Activated CD8-positive, alpha-beta memory T cell treated with anti-CD3 and anti-CD28 coated beads, Interleukin-2, amount 10 ng/mL, durations not matched to agents 7 days and 5 days (primary cell): Measurements from ENCODE around the gene UBE3A. TPM values are rescaled to one million over a fixed set of nuclear protein-coding genes. Genes with fewer than 3 reads are reported as not detected.

Experiments used
- ATAC-seq: fragments of 150-1000 bp; cut with Tn5 transposase; one replicate; pipeline ENCODE4 v1.10.0; 2021; ENCODE audit warnings: moderate library complexity
- CTCF ChIA-PET: fragments of 350-600 bp; sonication (Branson Sonifier 250); formaldehyde crosslinking; loops from one replicate; lab custom pipeline; 2021; ENCODE audit warnings: antibody characterized with exemption; lab: Charles Lee
- DNase-seq: peaks from one replicate; pipeline ENCODE4 v3.0.0-alpha.2; 2020
- H3K27ac Mint-ChIP-seq: one replicate; pipeline ENCODE4 v1.8.0; 2021; ENCODE audit warnings: mild to moderate bottlenecking, mixed read lengths
- H3K27me3 Mint-ChIP-seq: one replicate; pipeline ENCODE4 v1.8.0; 2021; ENCODE audit warnings: mixed read lengths
- H3K36me3 Mint-ChIP-seq: one replicate; pipeline ENCODE4 v1.8.0; 2021; ENCODE audit warnings: mild to moderate bottlenecking, mixed read lengths
- H3K4me1 Mint-ChIP-seq: one replicate; pipeline ENCODE4 v1.8.0; 2021; ENCODE audit warnings: mixed read lengths
- H3K4me3 Mint-ChIP-seq: one replicate; pipeline ENCODE4 v1.8.0; 2021; ENCODE audit warnings: mild to moderate bottlenecking, moderate library complexity, mixed read lengths
- H3K9me3 Mint-ChIP-seq: one replicate; pipeline ENCODE4 v1.8.0; 2022; ENCODE audit warnings: low read depth, mixed read lengths
- total RNA-seq, 2 experiments: library from RNA; stranded (reverse); gene quantifications; one replicate each; pipeline ENCODE4 v1.2.3, GENCODE V29; 2021

UBE3A gene
- total RNA-seq, 2 experiments from 2014 or later, result 81.0 to 89.8 TPM

- ATAC-seq, result no peak
- Mint-ChIP-seq H3K27ac (no peak overlapping the region), H3K36me3 (peaks cover 57% of the 10 kb centered on the region), H3K4me1 (peaks cover 9% of the 10 kb centered on the region), H3K27me3 (no peaks in the 10 kb centered on the region), H3K9me3 (peaks cover 2% of the 10 kb centered on the region), H3K4me3 (no peak overlapping the region)
- no peak for DNase-seq
- CTCF ChIA-PET, result no interaction called here
These were observed 30.4 kb downstream of the UBE3A start for GRCh38 chr15:25408428-25408827.

GRCh38 chr15:25407950-25408349 lies 30.9 kb downstream of the UBE3A start:
- H3K36me3 Mint-ChIP-seq, result peaks cover 58% of the 10 kb centered on the region
- H3K27ac Mint-ChIP-seq, result no peak overlapping the region
- H3K27me3 Mint-ChIP-seq, result no peaks in the 10 kb centered on the region
- CTCF ChIA-PET, result no interaction called here
- H3K9me3 Mint-ChIP-seq, result peaks cover 2% of the 10 kb centered on the region
- ATAC-seq, result no peak
- H3K4me3 Mint-ChIP-seq, result no peak overlapping the region
- peaks cover 9% of the 10 kb centered on the region for H3K4me1 Mint-ChIP-seq
- DNase-seq, result no peak

DNA sequence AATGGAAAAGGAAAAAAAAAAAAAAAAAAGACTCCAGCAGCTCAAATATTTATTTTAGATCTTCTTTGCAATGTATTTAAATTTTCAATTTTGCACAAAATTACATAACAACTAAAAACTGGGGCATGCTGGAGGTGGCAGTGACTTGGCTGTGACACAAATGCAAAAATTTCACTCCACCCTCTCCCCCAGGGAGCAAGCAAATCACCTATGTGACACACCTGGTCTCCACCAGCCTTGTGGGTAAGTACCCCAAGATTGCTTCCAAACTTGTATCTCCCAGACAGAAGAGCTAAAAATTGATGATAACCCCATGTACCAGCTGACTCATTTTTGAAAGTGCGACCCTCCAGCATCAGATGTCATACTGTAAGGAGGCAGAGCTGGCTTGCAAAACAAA lies 32.0 kb downstream of the UBE3A start:
- H3K27ac Mint-ChIP-seq, result no peak overlapping the region
- CTCF ChIA-PET, result no interaction called here

GRCh38 chr15:25406261-25406660 lies 32.6 kb downstream of the UBE3A start:
- Mint-ChIP-seq H3K9me3 (peaks cover 8% of the 10 kb centered on the region), H3K27ac (no peak overlapping the region), H3K27me3 (no peaks in the 10 kb centered on the region), H3K4me1 (peaks cover 9% of the 10 kb centered on the region), H3K36me3 (peaks cover 70% of the 10 kb centered on the region), H3K4me3 (no peak overlapping the region)
- ATAC-seq (no peak), DNase-seq (no peak)
- CTCF ChIA-PET, result no interaction called here

More for the DNA sequence above, 32.0 kb downstream of the UBE3A start:
- ATAC-seq (no peak), DNase-seq (no peak)
- no peak overlapping the region for H3K4me3 Mint-ChIP-seq
- peaks cover 9% of the 10 kb centered on the region for H3K4me1 Mint-ChIP-seq
- peaks cover 69% of the 10 kb centered on the region for H3K36me3 Mint-ChIP-seq
- peaks cover 7% of the 10 kb centered on the region for H3K9me3 Mint-ChIP-seq
- H3K27me3 Mint-ChIP-seq, result no peaks in the 10 kb centered on the region

DNA sequence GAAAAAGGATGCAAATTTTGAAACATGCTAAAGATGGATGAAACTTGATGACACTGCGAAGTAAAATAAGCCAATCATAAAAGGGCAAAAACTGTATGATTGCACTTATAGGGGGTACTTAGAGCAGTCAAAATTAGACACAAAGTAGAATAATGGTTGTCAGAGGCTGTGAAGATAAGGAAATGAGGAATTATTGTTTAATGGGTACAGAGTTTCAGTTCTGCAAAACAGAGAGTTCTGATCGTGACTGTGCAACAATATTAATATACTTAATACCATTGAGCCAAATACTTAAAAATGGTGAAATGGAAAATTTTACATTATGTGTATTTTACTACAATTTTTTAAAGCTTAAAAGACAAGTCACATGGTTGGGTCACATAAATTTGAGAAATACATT lies 35.1 kb downstream of the UBE3A start:
- ATAC-seq, result no peak
- H3K36me3 Mint-ChIP-seq, result peaks cover 75% of the 10 kb centered on the region
- no peak overlapping the region for H3K27ac Mint-ChIP-seq
- H3K27me3 Mint-ChIP-seq, result no peaks in the 10 kb centered on the region
- H3K4me3 Mint-ChIP-seq, result no peak overlapping the region
- CTCF ChIA-PET, result interaction anchor here (2.8 kb wide), 1 partner anchor 11 kb away, joined by 6 read pairs; no protein-coding TSS in a partner anchor
- DNase-seq, result no peak
- peaks cover 8% of the 10 kb centered on the region for H3K9me3 Mint-ChIP-seq
- H3K4me1 Mint-ChIP-seq, result peaks cover 9% of the 10 kb centered on the region

GRCh38 chr15:25402342-25402741 lies 36.5 kb downstream of the UBE3A start:
- ATAC-seq (no peak), DNase-seq (no peak)
- H3K36me3 Mint-ChIP-seq, result peaks cover 80% of the 10 kb centered on the region
- CTCF ChIA-PET, result interaction anchor here (2.8 kb wide), 1 partner anchor 10 kb away, joined by 6 read pairs; no protein-coding TSS in a partner anchor
- no peak overlapping the region for H3K27ac Mint-ChIP-seq
- H3K27me3 Mint-ChIP-seq, result no peaks in the 10 kb centered on the region
- H3K4me1 Mint-ChIP-seq, result peaks cover 9% of the 10 kb centered on the region
- no peak overlapping the region for H3K4me3 Mint-ChIP-seq
- peaks cover 8% of the 10 kb centered on the region for H3K9me3 Mint-ChIP-seq

DNA sequence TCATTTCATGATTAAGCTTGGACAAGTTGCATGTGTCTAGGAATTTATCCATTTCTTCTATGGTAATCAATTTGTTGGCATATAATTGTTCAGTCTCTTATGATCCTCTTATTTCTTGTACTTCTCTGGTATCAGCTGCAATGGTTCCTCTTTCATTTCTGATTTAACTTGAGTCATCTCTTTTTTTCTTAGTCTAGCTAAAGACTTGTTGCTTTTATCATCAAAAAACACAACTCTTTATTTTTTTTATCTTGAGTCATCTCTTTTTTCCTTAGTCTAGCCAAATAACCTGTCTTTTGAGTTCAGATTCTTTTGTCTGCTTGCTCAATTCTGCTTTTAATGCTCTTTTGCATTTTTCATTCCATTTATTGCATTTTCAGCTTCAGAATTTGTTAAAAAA lies 37.3 kb downstream of the UBE3A start:
- Mint-ChIP-seq H3K27me3 (no peaks in the 10 kb centered on the region), H3K27ac (no peak overlapping the region)
- CTCF ChIA-PET, result interaction anchor here (2.8 kb wide), 1 partner anchor 9 kb away, joined by 6 read pairs; no protein-coding TSS in a partner anchor

GRCh38 chr15:25397100-25397499 lies 41.7 kb downstream of the UBE3A start:
- H3K27ac Mint-ChIP-seq, result no peak overlapping the region
- peaks cover 2% of the 10 kb centered on the region for H3K9me3 Mint-ChIP-seq
- ATAC-seq, result no peak
- H3K4me1 Mint-ChIP-seq, result peaks cover 3% of the 10 kb centered on the region
- no peak for DNase-seq
- CTCF ChIA-PET, result interaction anchor here (1.5 kb wide), 1 partner anchor 14 kb away, joined by 5 read pairs; no protein-coding TSS in a partner anchor
- H3K36me3 Mint-ChIP-seq, result peaks cover 54% of the 10 kb centered on the region
- H3K4me3 Mint-ChIP-seq, result no peak overlapping the region
- H3K27me3 Mint-ChIP-seq, result no peaks in the 10 kb centered on the region

More for the DNA sequence above, 37.3 kb downstream of the UBE3A start:
- H3K9me3 Mint-ChIP-seq, result peaks cover 8% of the 10 kb centered on the region
- no peak overlapping the region for H3K4me3 Mint-ChIP-seq
- no peak for ATAC-seq
- no peak for DNase-seq
- H3K36me3 Mint-ChIP-seq, result peaks cover 75% of the 10 kb centered on the region
- peaks cover 3% of the 10 kb centered on the region for H3K4me1 Mint-ChIP-seq

DNA sequence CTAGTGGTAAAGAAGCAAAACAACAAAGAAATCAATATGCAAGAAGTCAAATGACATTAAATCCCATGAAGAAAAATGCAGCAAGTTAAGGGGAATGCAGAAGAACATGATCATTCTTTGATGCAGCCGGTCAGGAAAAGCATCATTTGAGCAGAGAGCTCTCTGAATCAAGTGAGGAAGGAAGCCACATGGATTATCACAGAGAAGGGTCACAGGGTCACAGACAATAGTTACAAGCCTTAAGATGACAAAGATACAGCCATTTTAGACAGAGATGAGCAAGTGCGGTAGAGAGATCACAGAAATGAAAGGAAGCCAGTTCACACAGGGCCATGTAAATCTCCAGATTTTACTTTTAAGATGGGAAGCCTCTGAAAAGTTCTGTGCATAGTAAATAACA lies 43.9 kb downstream of the UBE3A start:
- DNase-seq, result no peak
- Mint-ChIP-seq H3K4me3 (no peak overlapping the region), H3K9me3 (no peaks in the 10 kb centered on the region), H3K36me3 (peaks cover 50% of the 10 kb centered on the region), H3K4me1 (peaks cover 3% of the 10 kb centered on the region), H3K27me3 (no peaks in the 10 kb centered on the region), H3K27ac (no peak overlapping the region)
- CTCF ChIA-PET, result no interaction called here
- no peak for ATAC-seq

DNA sequence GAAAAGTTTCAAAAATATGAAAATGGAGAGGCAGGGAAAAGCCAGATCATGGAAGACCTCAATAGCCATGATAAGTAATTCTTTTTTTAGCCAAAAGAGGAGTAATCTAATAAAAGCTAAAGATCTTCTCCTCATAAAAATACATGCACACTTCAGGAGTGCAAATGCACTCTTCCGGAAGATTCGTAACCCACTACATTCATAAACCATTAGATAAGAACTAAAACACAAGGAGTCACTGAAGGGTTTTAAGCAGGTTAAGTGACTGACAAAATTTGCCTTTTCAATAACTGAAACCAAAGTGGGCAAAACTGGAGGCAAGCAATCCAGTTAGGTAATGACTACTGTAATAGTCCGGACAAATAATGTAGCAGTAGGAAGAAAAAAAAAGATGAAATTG lies 46.0 kb downstream of the UBE3A start:
- no peaks in the 10 kb centered on the region for H3K27me3 Mint-ChIP-seq
- peaks cover 3% of the 10 kb centered on the region for H3K4me1 Mint-ChIP-seq
- H3K4me3 Mint-ChIP-seq, result no peak overlapping the region
- H3K36me3 Mint-ChIP-seq, result peaks cover 54% of the 10 kb centered on the region
- ATAC-seq, result no peak
- peaks cover 11% of the 10 kb centered on the region for H3K9me3 Mint-ChIP-seq
- DNase-seq, result no peak
- H3K27ac Mint-ChIP-seq, result no peak overlapping the region
- CTCF ChIA-PET, result interaction anchor here (1.9 kb wide), 1 partner anchor 10 kb away, joined by 6 read pairs; no protein-coding TSS in a partner anchor

- CTCF ChIA-PET, result interaction anchor here (1.9 kb wide), 1 partner anchor 11 kb away, joined by 6 read pairs; no protein-coding TSS in a partner anchor
- Mint-ChIP-seq H3K4me3 (no peak overlapping the region), H3K36me3 (peaks cover 52% of the 10 kb centered on the region), H3K9me3 (peaks cover 13% of the 10 kb centered on the region), H3K27me3 (no peaks in the 10 kb centered on the region), H3K4me1 (peaks cover 3% of the 10 kb centered on the region), H3K27ac (no peak overlapping the region)
- ATAC-seq (no peak), DNase-seq (no peak)
These were observed 46.7 kb downstream of the UBE3A start for GRCh38 chr15:25391971-25392721.

- H3K9me3 Mint-ChIP-seq, result peaks cover 30% of the 10 kb centered on the region
These were observed 52.8 kb downstream of the UBE3A start for GRCh38 chr15:25385986-25386385.

GRCh38 chr15:25381579-25381978 lies 57.2 kb downstream of the UBE3A start:
- ATAC-seq (no peak), DNase-seq (no peak)
- no peak overlapping the region for H3K27ac Mint-ChIP-seq
- peaks cover 68% of the 10 kb centered on the region for H3K36me3 Mint-ChIP-seq
- no peaks in the 10 kb centered on the region for H3K27me3 Mint-ChIP-seq
- peaks cover 24% of the 10 kb centered on the region for H3K9me3 Mint-ChIP-seq
- CTCF ChIA-PET, result no interaction called here
- peaks cover 2% of the 10 kb centered on the region for H3K4me1 Mint-ChIP-seq
- no peak overlapping the region for H3K4me3 Mint-ChIP-seq

More at GRCh38 chr15:25385986-25386385, 52.8 kb downstream of the UBE3A start:
- CTCF ChIA-PET, result no interaction called here
- H3K27ac Mint-ChIP-seq, result no peak overlapping the region
- DNase-seq, result no peak
- ATAC-seq, result no peak
- no peaks in the 10 kb centered on the region for H3K27me3 Mint-ChIP-seq
- no peak overlapping the region for H3K4me3 Mint-ChIP-seq
- peaks cover 77% of the 10 kb centered on the region for H3K36me3 Mint-ChIP-seq
- H3K4me1 Mint-ChIP-seq, result no peaks in the 10 kb centered on the region

- H3K36me3 Mint-ChIP-seq, result peaks cover 66% of the 10 kb centered on the region
- DNase-seq (no peak), ATAC-seq (no peak)
- no peaks in the 10 kb centered on the region for H3K27me3 Mint-ChIP-seq
- H3K27ac Mint-ChIP-seq, result no peak overlapping the region
- H3K9me3 Mint-ChIP-seq, result peaks cover 16% of the 10 kb centered on the region
- CTCF ChIA-PET, result no interaction called here
- no peak overlapping the region for H3K4me3 Mint-ChIP-seq
- H3K4me1 Mint-ChIP-seq, result peaks cover 2% of the 10 kb centered on the region
These were observed 60.3 kb downstream of the UBE3A start for GRCh38 chr15:25378501-25378901.
